ENCODE data around the gene GLT1D1.

Gene GLT1D1

GRCh38 chr12:128861226-128862016, 8.1 kb downstream of the GLT1D1 start:
- H3K27me3 ChIP-seq (ENCODE audit: control insufficient read depth in 1 of 2, insufficient read depth in 2 of 2, low read length in 2 of 2), result no peaks in the 10 kb centered on the region
- H3K4me3 ChIP-seq (ENCODE audit: low read depth in 1 of 2, low read length in 2 of 2), result no peak overlapping the region
- no peak overlapping the region for H3K9ac ChIP-seq (ENCODE audit: low read length)
- H3K36me3 ChIP-seq (ENCODE audit: insufficient read depth, low read length), result no peaks in the 10 kb centered on the region
- no peaks in the 10 kb centered on the region for H3K4me1 ChIP-seq (ENCODE audit: insufficient read depth, low read length)
- no peak overlapping the region for H3K27ac ChIP-seq (ENCODE audit: low read depth, low read length)
- H3K9me3 ChIP-seq (ENCODE audit: low read length), result no peaks in the 10 kb centered on the region

GRCh38 chr12:128863957-128864356, 10.7 kb downstream of the GLT1D1 start:
- H3K27me3 ChIP-seq (ENCODE audit: control insufficient read depth in 1 of 2, insufficient read depth in 2 of 2, low read length in 2 of 2), result no peaks in the 10 kb centered on the region
- H3K36me3 ChIP-seq (ENCODE audit: insufficient read depth, low read length), result no peaks in the 10 kb centered on the region
- no peaks in the 10 kb centered on the region for H3K4me1 ChIP-seq (ENCODE audit: insufficient read depth, low read length)
- no peaks in the 10 kb centered on the region for H3K9me3 ChIP-seq (ENCODE audit: low read length)
- no peak overlapping the region for H3K9ac ChIP-seq (ENCODE audit: low read length)
- H3K27ac ChIP-seq (ENCODE audit: low read depth, low read length), result no peak overlapping the region
- no peak overlapping the region for H3K4me3 ChIP-seq (ENCODE audit: low read depth in 1 of 2, low read length in 2 of 2)

DNA sequence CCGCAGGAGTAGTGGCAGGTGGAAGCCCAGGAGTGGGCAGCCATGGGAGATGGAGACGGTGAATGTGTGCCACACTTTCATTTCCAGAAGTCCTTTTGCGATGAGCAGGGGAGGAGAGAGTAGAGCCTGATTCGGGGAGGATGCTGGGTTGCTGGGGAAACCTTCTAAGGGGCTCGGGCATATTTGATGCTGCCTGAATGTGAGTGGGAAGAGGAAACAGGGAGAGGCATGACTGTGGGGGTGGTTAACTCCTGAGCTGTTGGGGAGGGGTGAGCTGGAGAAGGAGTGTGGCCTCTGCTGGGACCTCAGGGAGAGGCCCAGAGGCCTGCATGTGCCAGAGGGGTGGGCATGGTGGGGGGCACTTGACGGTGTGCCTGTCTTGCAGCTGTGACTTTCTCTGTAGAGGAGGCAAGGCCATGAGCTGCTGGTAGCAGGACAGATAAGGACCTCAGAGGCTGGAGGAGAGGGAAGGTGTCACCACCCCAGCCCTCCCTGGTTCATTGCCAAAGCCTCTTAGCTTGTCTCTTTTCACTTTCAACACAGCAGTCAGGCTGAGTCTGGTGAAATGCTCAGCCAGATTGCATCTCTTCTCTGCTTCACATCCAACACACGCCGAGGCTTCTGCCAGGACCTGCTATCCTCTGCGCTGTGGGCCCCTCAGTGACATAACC, 11.4 kb downstream of the GLT1D1 start:
- Histone ChIP-seq H3K9ac (ENCODE audit: low read length) (no peak overlapping the region), H3K4me3 (ENCODE audit: low read depth in 1 of 2, low read length in 2 of 2) (no peak overlapping the region), H3K27me3 (ENCODE audit: control insufficient read depth in 1 of 2, insufficient read depth in 2 of 2, low read length in 2 of 2) (no peaks in the 10 kb centered on the region), H3K9me3 (ENCODE audit: low read length) (no peaks in the 10 kb centered on the region), H3K27ac (ENCODE audit: low read depth, low read length) (no peak overlapping the region), H3K4me1 (ENCODE audit: insufficient read depth, low read length) (no peaks in the 10 kb centered on the region), H3K36me3 (ENCODE audit: insufficient read depth, low read length) (no peaks in the 10 kb centered on the region)

DNA sequence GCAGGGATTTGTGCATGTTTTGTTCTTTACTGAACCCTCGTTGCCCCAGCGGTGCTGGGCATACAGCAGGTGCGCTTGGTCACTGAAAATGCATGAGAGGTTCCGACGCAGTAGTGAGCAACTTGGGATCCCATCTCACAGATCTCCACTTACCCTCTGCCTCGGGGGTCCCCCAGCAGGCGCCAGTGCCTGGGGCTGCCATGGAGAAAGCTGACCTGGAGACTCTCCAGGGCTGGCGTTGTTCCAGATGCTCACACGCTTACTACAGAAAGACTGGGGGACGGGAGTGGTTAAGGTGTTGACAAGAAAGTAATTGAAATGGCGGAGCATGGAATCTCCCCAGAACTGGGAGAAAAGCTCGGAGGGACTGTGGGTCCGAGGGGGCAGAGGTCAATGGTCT, 14.2 kb downstream of the GLT1D1 start:
- Histone ChIP-seq H3K9me3 (ENCODE audit: low read length) (no peaks in the 10 kb centered on the region), H3K27ac (ENCODE audit: low read depth, low read length) (no peak overlapping the region), H3K27me3 (ENCODE audit: control insufficient read depth in 1 of 2, insufficient read depth in 2 of 2, low read length in 2 of 2) (no peaks in the 10 kb centered on the region), H3K4me3 (ENCODE audit: low read depth in 1 of 2, low read length in 2 of 2) (no peak overlapping the region), H3K9ac (ENCODE audit: low read length) (no peak overlapping the region), H3K4me1 (ENCODE audit: insufficient read depth, low read length) (no peaks in the 10 kb centered on the region), H3K36me3 (ENCODE audit: insufficient read depth, low read length) (no peaks in the 10 kb centered on the region)

DNA sequence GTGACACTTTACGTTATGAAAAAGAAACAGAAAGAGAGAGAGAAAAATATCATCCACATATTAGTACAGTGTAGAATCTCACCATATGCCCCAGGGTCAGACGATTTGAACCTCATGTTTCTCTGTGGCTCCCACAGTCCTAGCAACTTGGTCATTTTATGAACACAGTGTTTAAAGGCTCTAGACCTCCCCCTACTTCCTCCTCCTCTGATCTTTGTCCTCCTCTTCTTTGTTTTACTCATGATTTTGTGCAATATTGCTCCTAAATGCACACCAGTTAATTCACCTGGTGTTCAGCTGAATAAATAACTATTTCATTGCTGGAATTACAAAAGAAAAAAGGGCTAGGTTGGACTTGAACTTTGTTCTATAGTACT, 18.2 kb downstream of the GLT1D1 start:
- H3K36me3 ChIP-seq (ENCODE audit: insufficient read depth, low read length), result no peaks in the 10 kb centered on the region
- no peak overlapping the region for H3K4me3 ChIP-seq (ENCODE audit: low read depth in 1 of 2, low read length in 2 of 2)
- no peaks in the 10 kb centered on the region for H3K27me3 ChIP-seq (ENCODE audit: control insufficient read depth in 1 of 2, insufficient read depth in 2 of 2, low read length in 2 of 2)
- H3K4me1 ChIP-seq (ENCODE audit: insufficient read depth, low read length), result no peaks in the 10 kb centered on the region
- H3K9me3 ChIP-seq (ENCODE audit: low read length), result no peaks in the 10 kb centered on the region
- H3K27ac ChIP-seq (ENCODE audit: low read depth, low read length), result no peak overlapping the region
- no peak overlapping the region for H3K9ac ChIP-seq (ENCODE audit: low read length)

DNA sequence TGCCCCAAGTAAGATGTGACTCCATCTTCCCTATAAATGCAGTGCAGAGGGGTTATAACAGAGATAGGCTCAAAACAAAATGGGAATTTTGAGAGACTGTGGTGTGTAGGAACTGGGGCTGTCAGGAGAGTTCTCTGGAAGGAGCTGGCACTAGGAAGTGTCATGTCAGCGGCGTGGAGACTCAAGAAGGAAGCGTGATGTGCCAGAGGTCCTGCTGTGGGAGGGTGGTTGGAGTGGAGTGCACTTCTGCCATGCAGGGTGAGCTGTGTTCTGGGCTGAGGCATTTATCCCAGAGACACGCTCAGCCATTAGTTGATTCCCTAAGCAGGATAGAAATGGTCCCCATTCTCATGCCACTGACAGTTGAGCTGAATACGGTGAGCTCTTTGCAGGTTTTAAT, 19.0 kb downstream of the GLT1D1 start:
- no peaks in the 10 kb centered on the region for H3K36me3 ChIP-seq (ENCODE audit: insufficient read depth, low read length)
- H3K27me3 ChIP-seq (ENCODE audit: control insufficient read depth in 1 of 2, insufficient read depth in 2 of 2, low read length in 2 of 2), result no peaks in the 10 kb centered on the region
- no peak overlapping the region for H3K27ac ChIP-seq (ENCODE audit: low read depth, low read length)
- no peaks in the 10 kb centered on the region for H3K4me1 ChIP-seq (ENCODE audit: insufficient read depth, low read length)
- no peak overlapping the region for H3K9ac ChIP-seq (ENCODE audit: low read length)
- H3K9me3 ChIP-seq (ENCODE audit: low read length), result no peaks in the 10 kb centered on the region
- no peak overlapping the region for H3K4me3 ChIP-seq (ENCODE audit: low read depth in 1 of 2, low read length in 2 of 2)

GRCh38 chr12:128876559-128876958, 23.3 kb downstream of the GLT1D1 start:
- no peaks in the 10 kb centered on the region for H3K27me3 ChIP-seq (ENCODE audit: control insufficient read depth in 1 of 2, insufficient read depth in 2 of 2, low read length in 2 of 2)
- no peaks in the 10 kb centered on the region for H3K4me1 ChIP-seq (ENCODE audit: insufficient read depth, low read length)
- H3K4me3 ChIP-seq (ENCODE audit: low read depth in 1 of 2, low read length in 2 of 2), result no peak overlapping the region
- H3K27ac ChIP-seq (ENCODE audit: low read depth, low read length), result no peak overlapping the region
- no peak overlapping the region for H3K9ac ChIP-seq (ENCODE audit: low read length)
- H3K9me3 ChIP-seq (ENCODE audit: low read length), result no peaks in the 10 kb centered on the region
- no peaks in the 10 kb centered on the region for H3K36me3 ChIP-seq (ENCODE audit: insufficient read depth, low read length)

DNA sequence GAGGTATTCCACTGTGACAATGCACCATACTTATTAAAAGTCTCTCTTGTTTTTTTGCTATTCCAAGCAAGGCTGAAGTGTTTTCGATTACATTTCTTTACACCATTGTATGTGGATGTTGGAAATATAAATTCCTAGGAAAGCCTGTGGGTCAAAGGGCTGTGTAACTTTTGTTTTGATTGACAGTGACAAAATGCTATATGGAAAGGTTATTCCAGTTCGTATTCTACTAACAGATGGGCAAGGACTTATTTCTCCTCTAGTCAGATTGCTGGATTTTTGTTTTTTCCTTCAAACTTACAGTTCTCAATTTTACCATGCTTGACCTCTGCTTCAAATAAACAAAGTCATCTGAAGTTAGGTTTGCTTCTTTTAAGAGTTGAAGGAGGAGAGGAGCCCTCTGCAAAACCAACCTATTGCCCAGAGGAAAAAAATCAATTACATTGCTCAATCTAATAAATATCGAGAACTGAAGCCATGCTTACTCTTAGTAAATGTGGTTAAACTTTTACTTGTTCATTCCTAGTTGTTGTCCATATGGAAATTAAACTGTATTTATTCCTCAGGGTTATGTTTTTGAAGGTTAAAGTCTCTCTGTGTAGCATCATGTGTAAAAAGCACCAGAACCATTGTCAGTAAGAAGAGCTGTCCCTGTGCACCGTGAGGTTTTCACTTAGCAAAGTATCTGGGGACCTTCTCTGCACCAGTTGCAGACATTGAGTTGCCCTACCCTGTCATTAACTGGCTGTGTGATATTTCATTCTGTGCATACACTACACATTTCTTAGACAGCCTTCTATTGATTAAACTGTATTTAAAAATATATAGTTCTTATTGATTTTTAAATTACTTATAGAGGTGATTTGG, 26.9 kb downstream of the GLT1D1 start:
- H3K27me3 ChIP-seq (ENCODE audit: control insufficient read depth in 1 of 2, insufficient read depth in 2 of 2, low read length in 2 of 2), result no peaks in the 10 kb centered on the region
- H3K9ac ChIP-seq (ENCODE audit: low read length), result no peak overlapping the region
- no peak overlapping the region for H3K27ac ChIP-seq (ENCODE audit: low read depth, low read length)
- no peaks in the 10 kb centered on the region for H3K9me3 ChIP-seq (ENCODE audit: low read length)
- no peaks in the 10 kb centered on the region for H3K36me3 ChIP-seq (ENCODE audit: insufficient read depth, low read length)
- no peak overlapping the region for H3K4me3 ChIP-seq (ENCODE audit: low read depth in 1 of 2, low read length in 2 of 2)
- no peaks in the 10 kb centered on the region for H3K4me1 ChIP-seq (ENCODE audit: insufficient read depth, low read length)

DNA sequence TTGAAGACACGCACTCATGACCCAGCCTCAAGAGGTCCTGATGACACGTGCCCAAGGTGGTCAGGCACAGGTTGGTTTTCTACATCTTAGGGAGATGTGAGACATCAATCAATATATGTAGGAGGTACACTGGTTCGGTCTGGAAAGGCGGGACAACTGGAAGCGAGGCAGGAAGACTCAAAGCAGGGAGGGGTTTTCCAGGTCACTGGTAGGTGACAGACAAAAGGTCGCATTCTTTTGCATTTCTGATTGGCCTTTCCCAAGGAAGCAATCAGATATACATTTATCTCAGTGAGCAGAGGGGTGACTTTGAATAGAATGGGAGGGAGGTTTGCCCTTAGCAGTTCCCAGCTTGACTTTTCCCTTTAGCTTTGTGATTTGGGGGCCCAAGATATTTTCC, 38.6 kb downstream of the GLT1D1 start:
- Histone ChIP-seq H3K27me3 (ENCODE audit: control insufficient read depth in 1 of 2, insufficient read depth in 2 of 2, low read length in 2 of 2) (no peaks in the 10 kb centered on the region), H3K4me1 (ENCODE audit: insufficient read depth, low read length) (no peaks in the 10 kb centered on the region), H3K4me3 (ENCODE audit: low read depth in 1 of 2, low read length in 2 of 2) (no peak overlapping the region), H3K27ac (ENCODE audit: low read depth, low read length) (no peak overlapping the region), H3K9ac (ENCODE audit: low read length) (no peak overlapping the region), H3K36me3 (ENCODE audit: insufficient read depth, low read length) (no peaks in the 10 kb centered on the region), H3K9me3 (ENCODE audit: low read length) (no peaks in the 10 kb centered on the region)

- Histone ChIP-seq H3K27ac (ENCODE audit: low read depth, low read length) (no peak overlapping the region), H3K36me3 (ENCODE audit: insufficient read depth, low read length) (no peaks in the 10 kb centered on the region), H3K4me1 (ENCODE audit: insufficient read depth, low read length) (no peaks in the 10 kb centered on the region), H3K4me3 (ENCODE audit: low read depth in 1 of 2, low read length in 2 of 2) (no peak overlapping the region), H3K9ac (ENCODE audit: low read length) (no peak overlapping the region), H3K27me3 (ENCODE audit: control insufficient read depth in 1 of 2, insufficient read depth in 2 of 2, low read length in 2 of 2) (no peaks in the 10 kb centered on the region), H3K9me3 (ENCODE audit: low read length) (no peaks in the 10 kb centered on the region)
Measured at GRCh38 chr12:128903236-128903635, 50.0 kb downstream of the GLT1D1 start.

GRCh38 chr12:128905003-128905544, 51.8 kb downstream of the GLT1D1 start:
- no peak overlapping the region for H3K4me3 ChIP-seq (ENCODE audit: low read depth in 1 of 2, low read length in 2 of 2)
- H3K36me3 ChIP-seq (ENCODE audit: insufficient read depth, low read length), result no peaks in the 10 kb centered on the region
- H3K4me1 ChIP-seq (ENCODE audit: insufficient read depth, low read length), result no peaks in the 10 kb centered on the region
- H3K27ac ChIP-seq (ENCODE audit: low read depth, low read length), result no peak overlapping the region
- H3K9me3 ChIP-seq (ENCODE audit: low read length), result no peaks in the 10 kb centered on the region
- H3K27me3 ChIP-seq (ENCODE audit: control insufficient read depth in 1 of 2, insufficient read depth in 2 of 2, low read length in 2 of 2), result no peaks in the 10 kb centered on the region
- no peak overlapping the region for H3K9ac ChIP-seq (ENCODE audit: low read length)

All from muscle layer of colon (tissue), 2 donors.